Measurements from ENCODE around the gene CCDC187. TPM values are rescaled to one million over a fixed set of nuclear protein-coding genes. Genes with fewer than 3 reads are reported as not detected.
"Not testable (repeated sequence)": the region's sequence is repeated elsewhere in the genome, so short reads cannot be mapped to it uniquely, and the experiment has no call there.

CCDC187 gene
- polyA plus RNA-seq, 1 donor from 2014 or later = not detected

DNA sequence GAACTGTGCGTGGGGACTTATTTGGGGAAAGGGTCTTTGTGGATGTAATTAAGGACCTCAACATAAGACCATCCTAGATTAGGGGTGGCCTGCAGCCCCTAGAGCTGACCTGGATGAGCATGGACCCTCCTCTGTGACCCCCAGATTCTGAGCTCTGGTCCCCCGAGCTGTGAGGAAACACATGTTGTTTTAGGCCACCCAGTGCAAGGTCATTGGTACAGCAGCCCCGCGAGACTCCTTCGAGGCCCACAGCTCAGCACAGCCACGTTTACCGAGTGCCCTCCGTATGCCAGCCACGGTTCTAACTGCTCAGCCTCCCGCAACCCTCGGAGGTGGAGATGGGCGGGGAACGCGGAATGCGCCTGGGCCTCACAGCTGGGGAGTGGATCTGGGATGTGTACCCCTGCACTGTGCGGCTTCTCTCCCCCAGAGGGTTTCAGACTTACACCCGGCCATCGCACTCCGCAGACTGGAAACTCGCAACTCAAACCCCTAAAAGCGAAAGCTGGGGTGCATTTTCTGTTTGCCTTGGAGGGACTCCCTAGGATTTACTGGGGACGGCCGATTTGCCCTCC is 18.9 kb upstream of the CCDC187 start:
- H3K4me2 ChIP-seq (ENCODE audit: low read length) = no peak overlapping the region
- no peaks in the 10 kb centered on the region for H3K9me2 ChIP-seq (ENCODE audit: insufficient read depth, low read length)
- H4K20me1 ChIP-seq (ENCODE audit: insufficient read depth) = no peaks in the 10 kb centered on the region
- H3F3A ChIP-seq (ENCODE audit: insufficient read depth, low read length, poor library complexity, severe bottlenecking) = no peaks in the 10 kb centered on the region
- no peak overlapping the region for H3K9ac ChIP-seq (ENCODE audit: low read length)
- no peaks in the 10 kb centered on the region for H3K36me3 ChIP-seq (ENCODE audit: insufficient read depth, low read length)
- no peak overlapping the region for H2AFZ ChIP-seq (ENCODE audit: low read depth, low read length)
- no peaks in the 10 kb centered on the region for H3K27me3 ChIP-seq (ENCODE audit: insufficient read depth, low read depth, low read length)
- no peaks in the 10 kb centered on the region for H3K9me3 ChIP-seq (ENCODE audit: low read length)
- no peak for TF ChIP-seq TAF1 (IDR thresholded peaks at IDR 0.05; ENCODE audit: low read depth)
- TF ChIP-seq REST (IDR thresholded peaks at IDR 0.05; ENCODE audit: borderline replicate concordance) = no peak
- no peak for TF ChIP-seq EP300 (conservative IDR thresholded peaks at IDR 0.05; ENCODE audit: poor library complexity, severe bottlenecking)
- TF ChIP-seq POLR2AphosphoS5 (IDR thresholded peaks at IDR 0.05) = no peak
- TF ChIP-seq, protein P1, sequence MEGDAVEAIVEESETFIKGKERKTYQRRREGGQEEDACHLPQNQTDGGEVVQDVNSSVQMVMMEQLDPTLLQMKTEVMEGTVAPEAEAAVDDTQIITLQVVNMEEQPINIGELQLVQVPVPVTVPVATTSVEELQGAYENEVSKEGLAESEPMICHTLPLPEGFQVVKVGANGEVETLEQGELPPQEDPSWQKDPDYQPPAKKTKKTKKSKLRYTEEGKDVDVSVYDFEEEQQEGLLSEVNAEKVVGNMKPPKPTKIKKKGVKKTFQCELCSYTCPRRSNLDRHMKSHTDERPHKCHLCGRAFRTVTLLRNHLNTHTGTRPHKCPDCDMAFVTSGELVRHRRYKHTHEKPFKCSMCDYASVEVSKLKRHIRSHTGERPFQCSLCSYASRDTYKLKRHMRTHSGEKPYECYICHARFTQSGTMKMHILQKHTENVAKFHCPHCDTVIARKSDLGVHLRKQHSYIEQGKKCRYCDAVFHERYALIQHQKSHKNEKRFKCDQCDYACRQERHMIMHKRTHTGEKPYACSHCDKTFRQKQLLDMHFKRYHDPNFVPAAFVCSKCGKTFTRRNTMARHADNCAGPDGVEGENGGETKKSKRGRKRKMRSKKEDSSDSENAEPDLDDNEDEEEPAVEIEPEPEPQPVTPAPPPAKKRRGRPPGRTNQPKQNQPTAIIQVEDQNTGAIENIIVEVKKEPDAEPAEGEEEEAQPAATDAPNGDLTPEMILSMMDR (IDR thresholded peaks at IDR 0.05; ENCODE audit: poor library complexity, severe bottlenecking) = no peak
- no peak for TF ChIP-seq EZH2 (IDR thresholded peaks at IDR 0.05; ENCODE audit: borderline replicate concordance, insufficient read depth, low read length, poor library complexity, severe bottlenecking)
- no peak for TF ChIP-seq RAD21 (conservative IDR thresholded peaks at IDR 0.05)
- no peak for TF ChIP-seq SMC3 (conservative IDR thresholded peaks at IDR 0.05; ENCODE audit: poor library complexity)
- TF ChIP-seq MXI1 (conservative IDR thresholded peaks at IDR 0.05; ENCODE audit: poor library complexity, severe bottlenecking) = no peak
- no peak overlapping the region for H3K27ac ChIP-seq (ENCODE audit: low read length)
- no peaks in the 10 kb centered on the region for H3K79me2 ChIP-seq (replicated peaks; ENCODE audit: insufficient read depth, low read length)
- no peak overlapping the region for H3K4me3 ChIP-seq (ENCODE audit: low read length)

DNA sequence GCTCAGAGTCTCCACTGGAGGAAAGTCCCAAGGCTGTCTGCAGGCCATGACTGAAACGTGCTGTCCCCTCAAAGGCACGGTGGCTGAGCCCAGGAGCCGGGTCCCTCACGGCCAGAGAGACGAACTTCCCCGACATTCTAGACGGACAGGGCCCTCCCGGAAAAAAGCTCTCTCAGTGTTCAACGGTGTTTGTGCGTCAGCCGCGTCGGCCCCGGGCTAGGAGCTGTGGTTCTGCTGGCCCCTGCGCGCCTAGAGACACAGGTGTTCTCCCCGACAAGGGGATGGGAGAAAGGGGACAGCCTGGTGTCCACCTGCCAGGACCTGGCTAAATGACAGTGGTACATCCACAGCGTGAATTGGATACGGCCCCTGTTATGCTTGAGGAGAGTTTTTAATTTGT is 17.7 kb upstream of the CCDC187 start:
- Histone ChIP-seq H3K9me2 (ENCODE audit: insufficient read depth, low read length) (no peaks in the 10 kb centered on the region), H3K27ac (ENCODE audit: low read length) (no peak overlapping the region), H3K27me3 (ENCODE audit: insufficient read depth, low read depth, low read length) (no peaks in the 10 kb centered on the region), H3K9ac (ENCODE audit: low read length) (no peak overlapping the region), H3K9me3 (ENCODE audit: low read length) (no peaks in the 10 kb centered on the region), H3K4me3 (ENCODE audit: low read length) (no peak overlapping the region), H4K20me1 (ENCODE audit: insufficient read depth) (no peaks in the 10 kb centered on the region), H3K36me3 (ENCODE audit: insufficient read depth, low read length) (no peaks in the 10 kb centered on the region), H2AFZ (ENCODE audit: low read depth, low read length) (no peak overlapping the region), H3F3A (ENCODE audit: insufficient read depth, low read length, poor library complexity, severe bottlenecking) (no peaks in the 10 kb centered on the region), H3K79me2 (replicated peaks; ENCODE audit: insufficient read depth, low read length) (no peaks in the 10 kb centered on the region), H3K4me2 (ENCODE audit: low read length) (no peak overlapping the region)
- TF ChIP-seq POLR2AphosphoS5 (IDR thresholded peaks at IDR 0.05) (no peak), EZH2 (IDR thresholded peaks at IDR 0.05; ENCODE audit: borderline replicate concordance, insufficient read depth, low read length, poor library complexity, severe bottlenecking) (no peak), REST (IDR thresholded peaks at IDR 0.05; ENCODE audit: borderline replicate concordance) (no peak)
- TF ChIP-seq, protein P1 (IDR thresholded peaks at IDR 0.05; ENCODE audit: poor library complexity, severe bottlenecking) = no peak

GRCh38 chr9:136320972-136321371 is 17.1 kb upstream of the CCDC187 start:
- H3K4me3 ChIP-seq (ENCODE audit: low read length); H3K4me2 ChIP-seq (ENCODE audit: low read length); H3K9me3 ChIP-seq (ENCODE audit: low read length); H3K27ac ChIP-seq (ENCODE audit: low read length); H3K36me3 ChIP-seq (ENCODE audit: insufficient read depth, low read length); H3K9me2 ChIP-seq (ENCODE audit: insufficient read depth, low read length); H3K9ac ChIP-seq (ENCODE audit: low read length); H3K27me3 ChIP-seq (ENCODE audit: insufficient read depth, low read depth, low read length); H3F3A ChIP-seq (ENCODE audit: insufficient read depth, low read length, poor library complexity, severe bottlenecking); H4K20me1 ChIP-seq (ENCODE audit: insufficient read depth); H2AFZ ChIP-seq (ENCODE audit: low read depth, low read length); H3K79me2 ChIP-seq (replicated peaks; ENCODE audit: insufficient read depth, low read length): not testable (repeated sequence)

Measured in neural cell (in vitro differentiated cells).